Activated CD4-positive, alpha-beta memory T cell treated with anti-CD3 and anti-CD28 coated beads, Interleukin-2, amount 10 ng/mL, durations not matched to agents 7 days and 5 days (primary cell): ENCODE results near the gene PRKD1. TPM values are rescaled to one million over a fixed set of nuclear protein-coding genes. Genes with fewer than 3 reads are reported as not detected.
"Not testable (repeated sequence)": the region's sequence is repeated elsewhere in the genome, so short reads cannot be mapped to it uniquely, and the experiment has no call there.

Source experiments
- CTCF ChIA-PET: fragments of 350-600 bp; sonication (Branson Sonifier 250); formaldehyde crosslinking; loops from one replicate; lab custom pipeline; 2021; ENCODE audit warnings: antibody characterized with exemption, inconsistent platforms; lab: Charles Lee
- POLR2A ChIA-PET: fragments of 350-600 bp; sonication (Branson Sonifier 250); formaldehyde crosslinking; loops from one replicate; lab custom pipeline; 2021; ENCODE audit warnings: antibody characterized with exemption; lab: Charles Lee
- DNase-seq: peaks from one replicate; pipeline ENCODE4 v3.0.0-alpha.2; 2020
- H3K27ac Mint-ChIP-seq: one replicate; pipeline ENCODE4 v1.8.0; 2021; ENCODE audit warnings: mild to moderate bottlenecking, mixed read lengths
- H3K27me3 Mint-ChIP-seq: one replicate; pipeline ENCODE4 v1.8.0; 2021; ENCODE audit warnings: mixed read lengths
- H3K36me3 Mint-ChIP-seq: one replicate; pipeline ENCODE4 v1.8.0; 2021; ENCODE audit warnings: low read depth, mixed read lengths
- H3K4me1 Mint-ChIP-seq: one replicate; pipeline ENCODE4 v1.8.0; 2021; ENCODE audit warnings: mixed read lengths
- H3K4me3 Mint-ChIP-seq: one replicate; pipeline ENCODE4 v1.8.0; 2021; ENCODE audit warnings: mild to moderate bottlenecking, mixed read lengths
- H3K9me3 Mint-ChIP-seq: one replicate; pipeline ENCODE4 v1.8.0; 2021; ENCODE audit warnings: mixed read lengths
- total RNA-seq, 2 experiments: library from RNA; stranded (reverse); gene quantifications; one replicate each; pipeline ENCODE4 v1.2.3, GENCODE V29; 2021

Gene PRKD1
- total RNA-seq, 2 experiments from 2014 or later = not detected

DNA sequence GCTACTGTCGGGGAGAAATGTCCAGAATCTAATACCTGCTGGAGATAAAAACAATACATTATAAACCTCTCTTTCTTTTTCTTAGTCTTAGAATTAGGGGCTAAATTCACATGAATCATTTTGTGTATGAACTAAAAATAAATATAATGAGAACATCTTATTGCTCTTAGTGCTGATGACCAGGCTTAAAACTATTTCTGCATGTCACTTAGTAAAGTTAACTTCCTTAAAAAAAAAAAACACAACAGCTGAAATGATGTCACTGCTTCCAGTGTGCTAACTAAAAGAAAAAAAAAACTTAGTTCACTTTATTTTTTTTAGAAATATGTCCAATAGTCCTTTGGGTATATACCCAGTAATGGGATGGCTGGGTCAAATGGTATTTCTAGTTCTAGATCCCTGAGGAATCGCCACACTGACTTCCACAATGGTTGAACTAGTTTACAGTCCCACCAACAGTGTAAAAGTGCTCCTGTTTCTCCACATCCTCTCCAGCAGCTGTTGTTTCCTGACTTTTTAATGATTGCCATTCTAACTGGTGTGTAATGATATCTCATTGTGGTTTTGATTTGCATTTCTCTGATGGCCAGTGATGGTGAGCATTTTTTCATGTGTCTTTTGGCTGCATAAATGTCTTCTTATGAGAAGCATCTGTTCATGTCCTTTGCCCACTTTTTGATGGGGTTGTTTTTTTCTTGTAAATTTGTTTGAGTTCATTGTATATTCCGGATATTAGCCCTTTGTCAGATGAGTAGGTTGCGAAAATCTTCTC, 200.9 kb downstream of the PRKD1 start:
- CTCF ChIA-PET, H3K4me1 Mint-ChIP-seq, POLR2A ChIA-PET, H3K9me3 Mint-ChIP-seq, H3K4me3 Mint-ChIP-seq, H3K27me3 Mint-ChIP-seq, H3K27ac Mint-ChIP-seq, H3K36me3 Mint-ChIP-seq, DNase-seq: not testable (repeated sequence)

DNA sequence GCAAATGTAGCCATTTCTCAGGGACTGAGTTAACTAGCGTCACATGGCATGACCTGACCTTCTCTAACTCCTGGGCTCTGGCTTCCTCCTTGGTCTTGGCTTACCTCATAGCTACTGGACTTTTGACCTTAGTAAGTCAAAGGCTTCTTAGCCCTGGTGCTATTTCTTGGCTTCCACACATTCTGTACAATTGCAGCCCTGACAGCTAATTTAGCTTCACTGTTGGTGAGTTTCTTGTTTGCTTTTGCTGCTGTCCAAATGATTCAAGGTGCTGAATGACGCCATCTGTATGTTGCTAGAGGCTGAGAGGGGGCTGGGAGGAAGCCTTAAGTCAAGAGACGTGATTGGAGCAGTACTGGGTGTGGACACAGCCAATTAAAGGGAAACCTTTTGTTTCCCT, 202.7 kb downstream of the PRKD1 start:
- Mint-ChIP-seq H3K36me3 (no peaks in the 10 kb centered on the region), H3K4me3 (no peak overlapping the region), H3K4me1 (no peaks in the 10 kb centered on the region), H3K27ac (no peak overlapping the region), H3K9me3 (peaks cover 5% of the 10 kb centered on the region), H3K27me3 (no peaks in the 10 kb centered on the region)
- POLR2A ChIA-PET = no interaction called here
- no peak for DNase-seq
- CTCF ChIA-PET = no interaction called here

DNA sequence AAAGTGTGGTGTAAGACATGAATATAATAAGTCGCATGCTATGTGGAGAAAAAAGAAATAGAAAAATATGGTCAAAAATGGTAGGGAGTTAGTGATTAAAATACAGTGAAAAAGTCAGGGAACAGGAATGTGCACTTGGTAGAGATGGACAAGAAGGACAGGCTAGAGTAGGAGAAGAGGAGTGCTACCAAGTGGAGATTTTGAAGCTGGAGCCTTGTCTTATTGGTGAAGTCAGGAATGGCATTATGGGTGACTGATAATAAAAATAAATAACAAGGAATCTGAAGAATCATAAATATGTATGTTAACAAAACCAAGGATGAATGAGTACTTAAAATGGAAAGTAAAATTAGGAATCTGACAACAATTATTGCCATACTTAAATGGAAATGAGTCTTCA, 204.8 kb downstream of the PRKD1 start:
- ChIA-PET POLR2A (no interaction called here), CTCF (no interaction called here)

DNA sequence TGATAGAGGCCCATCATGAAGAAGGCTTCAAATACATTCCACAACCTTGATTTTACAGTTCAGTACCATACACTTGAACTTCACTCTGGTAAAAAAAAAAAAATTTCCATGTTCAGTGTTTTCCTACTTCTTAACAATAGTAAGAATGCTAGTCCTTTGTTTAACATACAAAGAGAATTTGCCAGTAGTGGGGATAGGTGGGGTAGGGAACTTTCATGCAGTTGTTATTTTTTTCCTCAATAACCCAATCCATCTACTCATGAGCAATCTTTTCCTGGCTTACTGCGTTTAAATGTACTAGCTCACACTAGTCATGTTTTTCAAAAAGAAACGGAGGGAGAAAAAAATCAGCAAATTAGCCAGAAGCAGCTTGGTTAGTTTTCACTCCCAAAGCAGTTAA, 206.1 kb downstream of the PRKD1 start:
- H3K27ac Mint-ChIP-seq = no peak overlapping the region
- POLR2A ChIA-PET = no interaction called here
- CTCF ChIA-PET = no interaction called here
- no peaks in the 10 kb centered on the region for H3K4me1 Mint-ChIP-seq
- DNase-seq = no peak
- H3K4me3 Mint-ChIP-seq = no peak overlapping the region
- no peaks in the 10 kb centered on the region for H3K36me3 Mint-ChIP-seq
- no peaks in the 10 kb centered on the region for H3K27me3 Mint-ChIP-seq
- H3K9me3 Mint-ChIP-seq = peaks cover 5% of the 10 kb centered on the region

More for the DNA sequence above, 204.8 kb downstream of the PRKD1 start:
- no peak for DNase-seq
- H3K4me1 Mint-ChIP-seq = no peaks in the 10 kb centered on the region
- no peak overlapping the region for H3K4me3 Mint-ChIP-seq
- H3K36me3 Mint-ChIP-seq = no peaks in the 10 kb centered on the region
- H3K9me3 Mint-ChIP-seq = peaks cover 5% of the 10 kb centered on the region
- H3K27ac Mint-ChIP-seq = no peak overlapping the region
- H3K27me3 Mint-ChIP-seq = no peaks in the 10 kb centered on the region

DNA sequence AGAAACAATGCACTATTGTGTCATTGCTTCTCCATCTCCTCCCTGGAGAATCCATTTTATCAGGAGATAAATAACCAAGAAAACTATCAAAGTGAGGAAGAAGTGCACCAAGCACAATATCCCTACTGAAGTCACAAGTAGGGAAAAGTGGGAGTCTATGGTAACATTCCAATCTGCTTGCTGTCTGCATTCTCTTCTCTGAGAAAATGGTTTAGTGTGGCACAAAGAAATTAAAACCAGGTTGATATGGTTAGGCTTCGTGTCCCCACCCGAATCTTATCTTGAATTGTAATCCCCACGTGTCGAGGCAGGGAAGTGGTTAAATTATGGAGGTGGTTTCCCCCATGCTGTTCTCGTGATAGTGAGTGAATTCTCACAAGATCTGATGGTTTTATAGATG, 209.7 kb downstream of the PRKD1 start:
- Mint-ChIP-seq H3K4me3 (no peak overlapping the region), H3K4me1 (no peaks in the 10 kb centered on the region), H3K9me3 (peaks cover 4% of the 10 kb centered on the region), H3K27ac (no peak overlapping the region), H3K36me3 (no peaks in the 10 kb centered on the region), H3K27me3 (no peaks in the 10 kb centered on the region)
- CTCF ChIA-PET = no interaction called here
- POLR2A ChIA-PET = no interaction called here
- no peak for DNase-seq

DNA sequence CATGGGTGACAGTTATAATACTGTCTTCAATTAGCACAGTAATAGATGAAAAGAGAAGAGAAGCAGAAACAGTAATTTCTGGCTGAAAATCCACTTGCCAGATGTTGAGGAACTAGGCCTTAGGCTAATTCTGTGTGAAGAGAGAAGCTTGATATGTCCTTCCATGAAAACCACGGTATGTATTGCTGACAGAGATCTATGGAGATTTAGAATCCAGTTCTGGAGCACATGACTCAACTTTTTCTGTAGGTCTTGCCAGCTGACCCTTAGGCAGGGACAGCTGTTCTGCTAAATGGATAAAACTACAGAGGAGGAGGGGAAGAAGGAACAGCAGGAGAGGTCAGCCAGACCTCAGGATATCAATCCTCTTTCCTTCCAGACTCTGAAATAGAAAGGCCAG, 211.5 kb downstream of the PRKD1 start:
- no peak overlapping the region for H3K4me3 Mint-ChIP-seq
- no peaks in the 10 kb centered on the region for H3K4me1 Mint-ChIP-seq
- H3K9me3 Mint-ChIP-seq = peaks cover 5% of the 10 kb centered on the region
- DNase-seq = no peak
- ChIA-PET CTCF (no interaction called here), POLR2A (no interaction called here)
- H3K27me3 Mint-ChIP-seq = no peaks in the 10 kb centered on the region
- H3K36me3 Mint-ChIP-seq = no peaks in the 10 kb centered on the region
- no peak overlapping the region for H3K27ac Mint-ChIP-seq

DNA sequence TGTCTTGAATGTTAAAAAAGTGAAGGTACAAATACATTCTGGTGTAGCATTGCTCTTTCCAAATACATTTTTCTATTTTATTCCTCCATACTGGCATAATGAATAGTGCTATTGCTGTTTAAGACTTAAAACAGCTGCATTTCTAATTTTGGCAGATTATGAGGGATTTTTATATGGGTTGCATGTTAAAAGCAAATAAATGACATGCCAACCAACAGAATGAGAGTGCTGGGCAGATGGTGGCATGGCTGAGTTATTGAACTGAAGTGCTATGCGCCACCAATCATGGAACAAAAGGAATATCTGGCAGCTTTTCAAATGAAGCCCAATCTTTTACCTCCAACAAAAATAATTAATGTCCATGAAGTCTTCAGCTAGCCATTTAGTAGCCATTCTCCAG, 215.0 kb downstream of the PRKD1 start:
- POLR2A ChIA-PET = no interaction called here
- no peak for DNase-seq
- H3K4me3 Mint-ChIP-seq = no peak overlapping the region

DNA sequence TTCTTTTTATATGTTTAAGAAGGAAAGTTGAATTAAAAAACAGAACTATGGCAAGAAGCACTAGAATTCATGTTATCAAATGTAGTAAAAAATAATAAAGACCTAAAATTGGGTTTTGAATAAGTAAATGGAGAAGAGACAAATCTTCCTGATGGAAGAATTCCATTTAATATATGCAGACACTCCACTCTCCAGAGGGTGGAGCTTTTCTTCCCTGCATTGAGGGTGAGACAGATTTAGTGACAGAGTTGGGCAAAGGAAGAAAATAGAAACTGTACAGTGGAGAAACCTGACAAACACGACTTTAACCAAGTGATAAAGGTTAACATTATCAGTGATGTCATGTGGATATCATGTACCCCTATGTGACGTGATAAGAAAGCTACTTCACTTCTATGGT, 217.6 kb downstream of the PRKD1 start:
- no peaks in the 10 kb centered on the region for H3K36me3 Mint-ChIP-seq
- CTCF ChIA-PET = no interaction called here
- no peaks in the 10 kb centered on the region for H3K27me3 Mint-ChIP-seq
- H3K9me3 Mint-ChIP-seq = peaks cover 11% of the 10 kb centered on the region
- POLR2A ChIA-PET = no interaction called here
- H3K4me1 Mint-ChIP-seq = no peaks in the 10 kb centered on the region
- no peak for DNase-seq
- H3K4me3 Mint-ChIP-seq = no peak overlapping the region
- H3K27ac Mint-ChIP-seq = no peak overlapping the region

More for the DNA sequence above, 215.0 kb downstream of the PRKD1 start:
- no peaks in the 10 kb centered on the region for H3K36me3 Mint-ChIP-seq
- no peaks in the 10 kb centered on the region for H3K4me1 Mint-ChIP-seq
- H3K27ac Mint-ChIP-seq = no peak overlapping the region
- H3K27me3 Mint-ChIP-seq = no peaks in the 10 kb centered on the region
- CTCF ChIA-PET = no interaction called here
- peaks cover 8% of the 10 kb centered on the region for H3K9me3 Mint-ChIP-seq

DNA sequence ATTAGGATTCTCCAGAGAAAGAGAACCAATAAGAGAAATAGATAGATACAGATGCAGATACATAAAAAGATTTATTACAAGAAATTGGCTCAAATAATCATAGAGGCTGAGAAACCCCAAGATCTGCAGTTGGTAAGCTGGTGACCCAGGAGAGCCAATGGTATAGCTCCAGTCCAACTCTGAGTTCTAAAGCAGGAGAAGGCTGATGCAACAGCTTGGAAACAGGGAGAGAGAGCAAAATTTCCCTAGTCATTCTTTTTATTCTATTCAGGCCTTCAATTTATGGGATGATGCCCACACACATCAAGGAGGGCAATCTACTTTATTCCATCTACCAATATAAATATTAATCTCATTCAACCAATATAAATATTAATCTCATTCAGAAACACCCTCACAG, 218.2 kb downstream of the PRKD1 start:
- H3K27me3 Mint-ChIP-seq = no peaks in the 10 kb centered on the region
- no peak overlapping the region for H3K27ac Mint-ChIP-seq
- H3K4me3 Mint-ChIP-seq = no peak overlapping the region
- POLR2A ChIA-PET = no interaction called here
- no peaks in the 10 kb centered on the region for H3K36me3 Mint-ChIP-seq
- CTCF ChIA-PET = no interaction called here
- no peak for DNase-seq
- peaks cover 11% of the 10 kb centered on the region for H3K9me3 Mint-ChIP-seq
- no peaks in the 10 kb centered on the region for H3K4me1 Mint-ChIP-seq

DNA sequence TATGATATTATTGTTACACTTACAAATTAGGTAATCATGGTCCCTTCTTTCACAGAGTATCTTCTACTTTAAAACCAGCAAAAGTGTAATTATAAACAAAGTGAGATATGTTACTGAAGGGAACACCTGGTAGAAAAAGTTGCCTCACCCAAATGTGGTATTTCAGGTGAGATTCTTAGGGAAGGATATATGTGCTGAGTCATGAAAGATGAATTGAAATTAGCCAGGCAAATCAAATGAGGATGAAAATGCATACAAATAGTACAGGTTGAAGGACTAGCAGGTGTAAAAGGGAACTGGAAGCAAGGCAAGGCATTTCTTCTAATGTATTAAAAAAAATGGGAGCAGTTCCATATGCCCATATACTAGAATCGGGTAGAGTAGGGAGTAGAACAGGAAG, 220.9 kb downstream of the PRKD1 start:
- no peak for DNase-seq
- POLR2A ChIA-PET = no interaction called here
- CTCF ChIA-PET = no interaction called here
- Mint-ChIP-seq H3K9me3 (peaks cover 6% of the 10 kb centered on the region), H3K27ac (no peak overlapping the region), H3K36me3 (no peaks in the 10 kb centered on the region), H3K27me3 (no peaks in the 10 kb centered on the region), H3K4me3 (no peak overlapping the region), H3K4me1 (no peaks in the 10 kb centered on the region)

DNA sequence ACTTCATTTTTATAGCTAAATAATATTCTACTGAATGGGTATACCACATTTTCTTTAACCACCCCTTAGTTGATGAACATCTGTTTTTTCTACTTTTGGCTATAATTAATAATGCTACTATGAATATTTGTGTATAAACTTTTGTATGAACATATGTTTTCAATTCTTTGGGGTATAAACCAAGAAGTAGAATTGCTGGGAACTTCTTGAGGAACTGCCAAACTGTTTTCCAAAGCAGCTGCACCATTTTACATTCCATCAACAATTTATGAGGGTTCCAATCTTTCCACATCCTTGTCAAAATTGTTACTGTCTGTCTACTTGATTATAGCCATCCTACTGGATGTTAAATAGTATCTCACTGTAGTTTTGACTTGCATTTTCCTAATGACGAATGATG, 221.8 kb downstream of the PRKD1 start:
- Mint-ChIP-seq H3K27me3 (no peaks in the 10 kb centered on the region), H3K9me3 (peaks cover 6% of the 10 kb centered on the region), H3K36me3 (no peaks in the 10 kb centered on the region), H3K4me1 (no peaks in the 10 kb centered on the region), H3K27ac (no peak overlapping the region), H3K4me3 (no peak overlapping the region)
- CTCF ChIA-PET = no interaction called here
- POLR2A ChIA-PET = no interaction called here
- DNase-seq = no peak

DNA sequence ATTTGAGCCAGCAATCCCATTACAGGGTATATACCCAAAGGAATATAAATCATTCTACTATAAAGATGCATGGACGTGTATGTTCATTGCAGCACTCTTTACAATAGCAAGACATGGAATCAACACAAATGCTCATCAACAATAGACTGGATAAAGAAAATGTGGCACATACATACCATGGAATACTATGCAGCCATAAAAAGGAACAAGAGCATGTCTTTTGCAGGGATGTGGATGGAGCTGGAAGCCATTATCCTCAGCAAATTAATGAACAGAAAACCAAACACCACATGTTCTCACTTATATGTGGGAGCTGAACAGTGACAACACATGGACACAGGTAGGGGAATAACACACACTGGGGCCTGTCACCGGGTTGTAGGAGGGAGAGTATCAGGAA, 238.1 kb downstream of the PRKD1 start:
- CTCF ChIA-PET, DNase-seq, H3K4me1 Mint-ChIP-seq, H3K27ac Mint-ChIP-seq, POLR2A ChIA-PET, H3K4me3 Mint-ChIP-seq, H3K27me3 Mint-ChIP-seq, H3K36me3 Mint-ChIP-seq: not testable (repeated sequence)
- peaks cover 31% of the 10 kb centered on the region for H3K9me3 Mint-ChIP-seq

DNA sequence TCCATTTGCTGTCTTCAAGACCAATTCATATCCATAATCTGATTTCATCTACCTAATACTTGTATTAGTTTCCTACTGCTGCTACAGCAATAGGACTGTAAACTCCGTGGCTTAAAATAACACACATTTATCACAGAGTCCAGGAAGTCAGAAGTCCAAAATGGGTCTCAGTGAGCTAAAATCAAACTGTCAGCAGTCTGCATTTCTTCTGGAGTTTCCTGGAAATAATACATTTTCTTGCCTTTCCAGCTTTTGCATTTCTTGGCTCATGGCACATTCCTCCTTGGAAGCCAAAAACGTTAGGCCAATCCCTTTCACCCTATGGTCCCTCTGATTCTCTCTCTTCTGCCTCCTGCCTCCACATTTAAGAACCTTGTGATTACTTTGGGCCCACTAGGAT, 239.8 kb downstream of the PRKD1 start:
- no peaks in the 10 kb centered on the region for H3K36me3 Mint-ChIP-seq

DNA sequence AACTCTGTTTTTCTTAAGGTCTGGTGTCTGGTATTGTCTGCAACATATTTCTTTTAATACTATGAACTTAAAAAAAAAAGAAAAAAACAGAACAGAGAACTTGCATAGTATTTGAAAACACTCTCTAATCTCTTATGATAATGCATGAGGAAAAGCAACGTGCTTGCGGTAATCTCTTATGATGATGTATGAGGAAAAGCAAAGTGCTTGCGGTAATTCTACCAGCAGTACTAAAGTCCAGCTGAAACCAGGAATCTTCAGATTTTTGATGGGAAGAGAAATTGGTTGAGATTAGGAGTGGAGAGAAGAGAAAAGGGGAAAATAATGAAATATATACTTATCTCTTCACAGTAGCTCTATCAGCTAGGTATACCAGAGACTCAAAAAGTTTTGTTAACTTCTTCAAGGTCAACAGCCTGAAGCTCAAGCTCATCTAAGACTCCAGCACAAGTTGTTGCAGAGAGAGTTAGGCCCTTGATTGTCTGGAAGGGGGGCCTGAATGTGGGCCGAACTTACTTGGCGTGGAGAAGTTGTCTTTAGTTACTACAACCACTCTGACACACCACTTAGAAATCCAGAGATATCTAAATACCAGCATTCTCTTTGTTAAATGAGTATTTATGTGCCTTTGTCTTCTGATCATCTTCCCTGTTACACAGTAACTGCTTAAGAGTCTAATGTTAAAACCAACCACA, 240.4 kb downstream of the PRKD1 start:
- Mint-ChIP-seq H3K4me3 (no peak overlapping the region), H3K27ac (no peak overlapping the region), H3K36me3 (no peaks in the 10 kb centered on the region), H3K9me3 (peaks cover 32% of the 10 kb centered on the region), H3K27me3 (no peaks in the 10 kb centered on the region), H3K4me1 (no peaks in the 10 kb centered on the region)
- ChIA-PET POLR2A (no interaction called here), CTCF (no interaction called here)
- DNase-seq = no peak

More for the DNA sequence above, 239.8 kb downstream of the PRKD1 start:
- no peak for DNase-seq
- peaks cover 32% of the 10 kb centered on the region for H3K9me3 Mint-ChIP-seq
- no peaks in the 10 kb centered on the region for H3K27me3 Mint-ChIP-seq
- H3K27ac Mint-ChIP-seq = no peak overlapping the region
- H3K4me3 Mint-ChIP-seq = no peak overlapping the region
- CTCF ChIA-PET = no interaction called here
- POLR2A ChIA-PET = no interaction called here
- H3K4me1 Mint-ChIP-seq = no peaks in the 10 kb centered on the region
